HG03571 (cell line): ENCODE data around the gene TRERF1.
"Not testable (repeated sequence)": the region's sequence is repeated elsewhere in the genome, so short reads cannot be mapped to it uniquely, and the experiment has no call there.

ENCODE experiments used
- ATAC-seq: cut with Tn5 transposase; IDR thresholded peaks from one replicate; pipeline ENCODE4 v1.9.1; 2021; ENCODE audit not compliant: unreplicated experiment

TRERF1 gene

DNA sequence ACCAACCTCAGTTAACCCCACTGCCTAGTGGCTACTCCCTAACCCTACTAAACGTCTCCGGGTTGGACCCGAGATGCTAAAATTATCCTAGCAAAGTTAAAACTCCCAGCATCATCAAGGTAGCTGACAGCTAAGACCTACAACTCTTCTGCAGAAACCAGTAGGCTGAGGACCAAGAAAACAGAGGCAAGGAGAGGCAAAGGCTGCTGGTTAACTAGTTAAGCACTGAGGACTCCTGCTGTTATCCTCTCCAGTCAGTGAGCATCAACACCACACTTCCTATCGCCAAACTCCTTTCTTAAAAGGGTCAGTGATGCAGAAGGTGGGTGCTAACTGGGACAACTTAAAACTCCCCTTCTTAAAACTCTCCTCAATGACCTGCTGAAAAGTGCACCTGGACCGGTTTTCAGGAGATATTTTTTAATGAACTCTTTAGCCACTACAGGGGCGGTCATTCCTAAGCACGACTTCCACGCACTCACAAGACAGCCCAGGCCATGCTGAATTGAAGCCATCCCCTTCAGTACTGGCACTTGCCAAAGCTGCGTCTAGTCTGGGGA is 1.7 kb downstream of the TRERF1 start:
- no peak for ATAC-seq

DNA sequence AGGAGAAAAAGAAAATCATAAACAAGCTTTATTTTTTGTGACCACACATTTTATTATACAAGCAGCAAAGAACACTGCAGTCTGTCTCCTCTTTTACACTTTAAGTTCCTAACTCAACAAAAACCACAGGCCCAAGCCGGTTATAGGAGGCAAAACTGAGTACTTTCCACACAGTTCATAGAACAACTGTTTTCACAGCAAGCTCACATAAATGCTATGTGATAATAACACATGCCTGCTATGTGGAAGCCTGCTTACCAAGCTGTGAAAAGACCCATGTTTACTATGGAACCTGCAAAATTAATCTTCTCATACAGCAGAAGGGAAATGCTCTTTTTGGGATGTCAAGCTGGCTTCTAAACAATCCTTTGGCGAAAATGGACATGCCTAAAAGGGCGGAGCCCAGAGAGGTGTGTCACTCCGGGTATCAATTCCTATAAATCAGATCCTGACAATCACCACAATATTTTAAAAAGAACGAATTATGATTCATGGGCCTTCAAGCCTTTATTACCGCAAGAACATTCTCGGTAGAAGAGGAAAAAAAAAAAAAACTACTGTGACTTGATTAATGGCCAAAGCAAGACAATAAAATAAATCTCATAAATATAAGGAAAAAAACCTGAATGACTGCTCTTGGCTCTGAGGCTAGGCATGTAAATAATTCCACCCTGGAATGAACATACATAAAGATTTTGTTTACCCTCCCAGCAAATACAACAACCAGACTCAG is 2.6 kb downstream of the TRERF1 start:
- no peak for ATAC-seq

DNA sequence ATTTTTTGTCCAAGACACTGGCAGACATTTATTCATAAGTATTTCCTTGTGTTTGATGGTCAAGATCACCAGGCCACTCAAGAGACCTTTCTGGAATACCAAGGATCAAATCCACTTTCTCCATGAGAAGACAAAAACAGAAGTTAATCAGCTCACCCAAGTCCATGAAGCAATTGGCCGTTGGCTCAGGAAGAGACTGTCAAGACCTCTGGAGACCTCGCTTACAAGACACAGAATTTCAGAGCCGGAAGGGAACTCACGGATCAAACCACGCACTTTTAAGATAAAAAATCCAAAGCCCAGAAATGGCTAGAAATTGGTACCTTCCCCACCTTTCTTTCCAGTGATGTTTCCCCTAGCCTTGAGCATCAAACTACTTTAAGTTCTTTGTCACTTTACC is 3.3 kb downstream of the TRERF1 start:
- ATAC-seq = no peak

DNA sequence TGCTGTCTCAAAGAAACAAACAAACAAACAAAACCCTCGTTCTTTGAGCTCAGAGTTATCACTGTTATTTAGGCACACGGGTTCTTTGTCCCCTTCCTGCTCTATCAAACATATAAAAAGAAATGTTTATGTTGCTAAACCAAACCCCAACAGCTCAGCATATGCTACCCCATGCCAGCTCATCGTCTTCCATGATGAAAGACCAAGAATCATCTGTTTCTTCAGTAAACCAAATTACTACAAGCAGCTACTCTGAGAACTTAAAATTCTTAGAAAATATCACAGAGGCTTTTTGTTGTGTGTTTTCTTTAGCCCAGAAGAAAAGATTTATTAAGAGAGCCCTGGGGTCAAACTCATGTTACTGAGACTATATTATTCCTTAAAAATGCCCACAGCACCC is 4.7 kb downstream of the TRERF1 start:
- ATAC-seq = no peak

DNA sequence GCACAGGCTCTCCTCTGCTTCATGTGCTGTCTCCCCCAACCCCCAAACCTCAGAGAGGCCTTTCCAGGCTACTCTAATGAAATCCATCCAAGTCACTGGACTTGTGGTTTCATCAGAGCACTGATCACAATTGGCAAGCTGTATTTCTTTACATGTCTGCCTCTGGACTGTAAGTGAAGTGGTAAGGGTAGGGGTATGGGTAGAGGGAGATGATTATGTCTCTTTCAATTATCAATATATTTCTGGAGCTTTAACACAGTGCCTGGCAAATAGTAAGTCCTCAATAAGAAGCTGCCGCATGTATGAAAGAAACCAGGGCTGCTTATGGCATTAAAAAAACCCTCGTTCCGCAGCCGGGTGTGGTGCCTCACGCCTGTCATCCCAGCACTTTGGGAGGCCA is 5.4 kb downstream of the TRERF1 start:
- ATAC-seq = no peak

DNA sequence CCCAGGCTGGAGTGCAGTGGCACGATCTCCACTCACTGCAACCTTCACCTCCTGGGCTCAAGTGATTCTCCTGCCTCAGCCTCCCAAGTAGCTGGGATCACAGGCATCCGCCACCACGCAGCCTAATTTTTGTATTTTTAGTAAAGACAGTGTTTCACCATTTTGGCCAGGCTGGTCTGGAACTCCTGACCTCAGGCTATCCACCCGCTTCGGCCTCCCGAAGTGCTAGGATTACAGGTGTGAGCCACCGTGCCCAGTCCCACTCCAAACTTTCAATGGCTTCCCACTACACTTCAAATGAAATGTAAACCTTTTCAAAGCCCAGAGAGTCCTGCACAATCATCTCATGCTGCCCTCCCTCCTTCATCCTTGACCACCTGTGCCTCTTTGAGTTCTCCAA is 5.8 kb downstream of the TRERF1 start:
- ATAC-seq = not testable (repeated sequence)

DNA sequence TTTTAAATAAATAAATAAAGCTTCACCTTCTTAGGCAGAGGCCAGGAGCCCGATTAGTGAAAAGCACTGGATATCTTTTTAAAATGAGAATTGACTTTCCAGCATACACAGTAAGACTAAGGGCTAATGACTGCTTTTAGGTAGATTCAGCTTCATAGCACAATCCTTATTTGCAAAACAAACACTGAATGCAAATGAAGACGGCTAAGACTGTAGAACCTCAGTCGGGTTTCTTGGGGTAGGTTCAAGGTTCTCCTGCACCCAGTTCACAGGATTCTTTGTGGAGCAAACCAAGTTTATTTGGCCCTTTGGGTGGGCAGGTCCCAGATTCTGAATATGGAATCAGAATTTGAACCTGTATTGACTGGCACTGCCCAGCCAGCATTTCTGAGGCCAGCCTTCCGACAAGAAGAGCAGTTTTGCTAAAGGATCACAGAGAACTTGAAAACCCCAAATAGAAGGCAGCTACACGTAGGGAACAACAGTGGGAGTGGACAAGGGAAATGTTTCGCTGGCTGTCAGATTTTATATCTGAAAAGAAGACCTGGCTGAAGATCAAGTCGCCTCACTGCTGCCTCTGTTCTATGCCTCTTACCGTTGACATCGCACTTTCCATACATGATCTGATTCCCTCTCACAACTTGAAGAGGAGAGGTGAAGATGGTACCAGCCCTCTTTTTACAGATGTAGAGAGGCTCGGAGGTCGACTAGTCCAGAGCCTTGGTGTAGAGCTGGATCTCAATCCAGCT is 8.2 kb downstream of the TRERF1 start:
- ATAC-seq = no peak

DNA sequence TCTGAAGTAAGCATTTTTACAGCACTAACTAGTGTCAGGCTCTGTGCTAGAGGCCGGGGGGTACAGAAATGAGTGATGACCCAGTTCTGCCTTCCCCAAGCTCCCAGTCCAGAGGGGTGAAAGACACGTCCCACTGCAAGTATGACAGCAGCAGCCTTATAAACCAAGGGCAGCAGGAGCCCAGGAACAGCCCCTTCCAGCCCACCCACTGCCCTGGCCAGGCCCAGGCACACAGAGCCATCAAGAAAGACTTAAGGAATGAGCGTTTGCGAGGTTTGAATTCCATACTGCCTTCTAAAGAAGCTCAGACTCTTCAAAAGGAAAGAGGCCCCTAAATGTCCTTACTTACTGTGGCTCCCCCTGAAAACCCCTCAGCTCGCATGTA is 10.0 kb downstream of the TRERF1 start:
- no peak for ATAC-seq

DNA sequence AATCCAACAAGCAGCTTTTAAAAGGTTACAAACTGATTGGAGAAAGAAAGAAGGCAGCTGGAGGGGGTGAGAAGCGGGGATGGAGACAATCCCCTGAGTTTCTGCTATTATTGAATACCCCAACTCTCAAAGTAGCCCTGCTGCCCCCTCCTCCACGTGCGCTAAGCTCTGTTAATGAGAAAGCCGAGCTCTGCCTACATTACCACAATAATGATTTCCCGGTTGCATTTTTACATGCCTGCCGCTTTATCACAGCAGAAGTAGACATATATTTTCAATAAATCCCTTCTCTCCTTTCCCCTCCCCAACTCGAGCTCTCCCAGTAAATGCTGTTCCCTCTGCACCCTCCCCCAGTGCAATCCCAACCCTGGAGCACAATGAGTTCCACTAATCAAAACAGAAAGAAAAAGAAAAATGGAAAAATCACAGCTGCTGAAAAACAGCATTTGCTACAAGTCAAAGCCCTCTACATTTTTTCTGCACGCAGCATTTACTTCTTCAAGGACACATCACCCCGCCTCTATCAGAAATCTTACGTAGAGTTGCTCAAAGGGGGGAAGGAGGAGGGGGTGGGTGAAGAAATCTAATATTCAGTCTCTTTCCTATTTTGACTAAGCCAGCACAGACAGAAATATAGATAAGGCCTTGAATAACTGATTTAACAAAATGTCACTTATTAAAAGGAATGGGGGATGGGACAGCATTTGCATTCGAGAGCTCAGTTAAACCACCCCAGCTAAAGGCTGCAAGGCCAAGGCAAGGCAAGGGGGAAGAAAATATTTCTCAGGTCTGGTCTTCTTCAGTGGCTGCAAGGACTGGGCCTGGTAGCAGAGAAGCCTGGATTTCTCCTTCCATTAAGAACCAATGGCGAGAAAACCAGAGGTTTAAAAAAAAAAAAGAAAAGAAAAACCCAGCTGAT is 10.7 kb downstream of the TRERF1 start:
- ATAC-seq = no peak

DNA sequence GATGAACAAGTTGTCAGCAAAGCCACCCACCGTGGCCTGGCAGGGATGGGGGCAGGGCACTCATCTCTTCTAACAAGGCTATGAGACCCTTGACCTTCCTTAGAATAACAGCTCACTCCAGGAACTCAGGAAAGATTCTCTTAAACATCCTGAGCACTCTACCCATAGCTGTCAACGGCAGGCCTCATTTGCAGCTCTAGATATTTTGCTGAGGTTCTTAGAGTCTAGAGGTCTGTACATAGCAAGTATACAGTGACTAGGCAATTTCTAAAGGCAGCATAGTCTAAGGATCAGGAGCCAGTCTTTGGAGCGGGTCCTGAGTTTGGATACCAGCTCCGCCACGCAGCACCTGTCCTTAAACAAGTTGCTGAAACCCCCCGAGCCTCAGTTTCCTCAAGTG is 11.7 kb downstream of the TRERF1 start:
- ATAC-seq = no peak

DNA sequence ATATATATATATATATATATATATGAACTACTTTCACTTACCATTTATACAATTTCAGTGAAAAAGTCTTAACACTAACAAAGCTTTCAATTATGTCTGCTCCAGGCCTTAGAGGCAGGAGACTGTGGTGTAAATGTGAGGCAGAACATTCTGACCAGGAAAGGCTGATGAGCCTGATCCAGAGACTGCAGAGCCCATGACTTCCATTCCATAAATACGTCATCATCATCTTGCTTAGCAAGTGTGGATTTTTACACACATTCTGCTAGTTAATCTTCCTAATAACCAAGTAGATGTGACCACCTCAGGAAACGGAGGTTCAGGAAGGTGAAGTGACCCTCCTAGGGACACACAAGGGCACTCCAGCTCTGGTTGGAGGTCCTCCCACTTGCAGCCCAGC is 14.9 kb downstream of the TRERF1 start:
- no peak for ATAC-seq

DNA sequence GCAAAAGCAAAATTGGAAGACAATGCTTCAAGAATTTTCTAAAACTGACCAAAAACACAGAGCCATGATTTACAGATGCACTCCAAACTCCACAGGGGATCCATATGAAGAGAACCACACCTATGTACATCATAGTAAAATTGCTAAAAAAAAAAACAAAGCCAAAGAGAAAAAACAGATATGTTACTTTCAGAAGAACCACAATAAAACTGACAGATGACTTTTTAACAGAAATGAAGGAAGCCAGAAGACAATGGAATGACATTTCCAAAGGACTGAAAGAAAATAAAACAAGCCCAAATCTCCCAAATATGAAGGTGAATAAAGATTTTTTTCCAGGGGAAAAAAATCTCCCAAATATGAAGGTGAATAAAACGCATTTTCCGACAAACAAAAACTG is 17.5 kb downstream of the TRERF1 start:
- ATAC-seq = no peak

DNA sequence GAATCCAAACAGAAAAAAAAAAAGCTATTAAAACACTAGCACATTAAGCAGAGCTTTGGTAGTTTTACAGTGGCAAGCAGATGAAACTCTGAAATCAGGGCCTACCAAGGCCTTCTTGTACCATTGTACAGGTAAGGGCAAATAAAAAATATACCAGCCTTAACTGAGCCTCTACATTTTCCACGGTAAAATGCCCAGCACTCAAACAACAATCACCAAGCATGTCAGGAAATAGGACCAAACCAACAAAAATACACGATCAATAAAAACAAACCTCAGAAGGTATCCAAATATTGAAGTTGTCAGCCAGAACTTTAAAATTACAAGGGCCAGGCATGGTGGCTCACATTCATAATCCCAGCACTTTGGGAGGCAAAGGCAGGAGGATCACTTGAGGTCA is 18.3 kb downstream of the TRERF1 start:
- ATAC-seq = no peak

DNA sequence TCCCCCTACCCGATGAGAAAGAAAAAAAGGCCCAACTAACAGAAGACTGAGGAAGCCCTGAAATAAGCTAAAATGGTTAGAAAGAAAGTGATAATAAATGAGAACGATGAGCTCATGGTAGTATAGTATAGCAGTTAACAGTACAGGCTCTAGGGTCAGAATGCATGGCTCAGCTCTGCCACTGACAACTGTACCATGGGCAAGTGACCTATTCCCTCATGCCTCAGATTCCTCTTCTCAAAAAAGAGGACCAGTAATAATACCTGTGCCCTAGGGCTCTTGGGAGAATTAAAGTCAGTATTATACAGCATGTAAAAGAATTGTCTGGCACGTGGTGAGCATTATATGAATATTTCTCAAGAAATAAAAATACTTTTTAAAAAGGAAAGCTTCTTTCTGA is 19.8 kb downstream of the TRERF1 start:
- ATAC-seq = no peak

DNA sequence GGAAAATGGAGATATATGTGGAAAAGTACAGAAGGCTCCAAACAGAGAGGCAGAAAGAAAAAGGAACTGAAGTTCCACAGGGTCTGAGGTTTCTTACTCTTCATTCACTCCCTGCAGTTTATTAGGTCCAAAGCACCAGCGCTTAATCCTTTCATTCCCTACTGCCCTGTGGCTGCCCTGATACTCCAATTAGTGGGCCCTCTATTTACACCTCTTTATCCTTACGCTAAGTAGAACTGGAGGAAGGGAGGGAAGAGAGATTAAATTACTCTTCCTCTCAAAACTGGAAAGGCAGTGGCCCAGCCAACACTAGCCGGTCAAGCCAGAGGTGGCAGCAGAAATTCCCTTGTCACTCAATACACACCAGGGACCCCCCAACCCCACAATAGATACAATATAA is 20.4 kb downstream of the TRERF1 start:
- no peak for ATAC-seq

DNA sequence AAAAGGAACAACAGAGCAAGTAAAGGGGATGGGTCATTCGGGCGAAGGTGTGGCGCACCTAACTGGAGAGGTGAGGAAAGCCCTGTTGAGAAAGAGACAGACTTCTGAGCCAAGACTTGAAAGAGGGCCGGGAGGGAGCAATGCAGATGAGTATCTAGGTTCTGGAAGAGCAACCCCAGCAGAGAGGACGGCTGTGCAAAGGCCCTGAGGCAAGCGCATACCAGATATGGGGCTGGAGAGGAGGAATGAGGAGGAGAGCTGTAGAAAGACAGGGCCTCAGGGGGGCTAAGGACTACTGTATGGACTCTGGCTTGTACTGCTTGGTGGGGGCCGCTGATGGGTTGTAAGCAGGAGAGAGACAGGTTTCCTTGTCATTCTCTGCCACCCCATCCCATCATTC is 21.9 kb downstream of the TRERF1 start:
- ATAC-seq = no peak

DNA sequence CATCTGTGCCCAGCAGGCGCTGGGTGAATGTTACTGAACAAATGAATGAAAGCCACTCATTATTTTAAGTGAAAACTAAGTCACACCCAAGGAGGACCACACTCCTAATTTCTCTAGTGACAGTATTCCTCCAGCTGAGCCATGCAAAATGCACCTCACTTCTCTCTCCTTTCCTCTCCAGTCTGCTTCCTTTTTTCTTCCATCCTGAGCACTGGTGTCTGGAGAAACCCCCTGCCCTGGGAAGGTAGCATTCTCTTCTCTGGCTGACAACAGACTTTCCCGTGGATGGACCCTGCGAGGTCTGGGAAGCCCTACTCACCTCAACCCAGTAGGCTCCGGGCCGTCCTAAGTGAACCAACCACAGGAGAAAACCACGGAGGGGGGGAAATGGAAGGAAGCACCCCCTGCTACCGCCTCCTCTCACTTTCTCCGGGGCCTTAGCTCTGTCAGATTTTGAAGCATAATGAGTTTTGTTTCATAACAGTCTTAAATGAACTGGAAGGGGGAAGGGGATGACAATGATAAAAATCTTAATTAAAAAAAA is 22.6 kb downstream of the TRERF1 start:
- no peak for ATAC-seq

DNA sequence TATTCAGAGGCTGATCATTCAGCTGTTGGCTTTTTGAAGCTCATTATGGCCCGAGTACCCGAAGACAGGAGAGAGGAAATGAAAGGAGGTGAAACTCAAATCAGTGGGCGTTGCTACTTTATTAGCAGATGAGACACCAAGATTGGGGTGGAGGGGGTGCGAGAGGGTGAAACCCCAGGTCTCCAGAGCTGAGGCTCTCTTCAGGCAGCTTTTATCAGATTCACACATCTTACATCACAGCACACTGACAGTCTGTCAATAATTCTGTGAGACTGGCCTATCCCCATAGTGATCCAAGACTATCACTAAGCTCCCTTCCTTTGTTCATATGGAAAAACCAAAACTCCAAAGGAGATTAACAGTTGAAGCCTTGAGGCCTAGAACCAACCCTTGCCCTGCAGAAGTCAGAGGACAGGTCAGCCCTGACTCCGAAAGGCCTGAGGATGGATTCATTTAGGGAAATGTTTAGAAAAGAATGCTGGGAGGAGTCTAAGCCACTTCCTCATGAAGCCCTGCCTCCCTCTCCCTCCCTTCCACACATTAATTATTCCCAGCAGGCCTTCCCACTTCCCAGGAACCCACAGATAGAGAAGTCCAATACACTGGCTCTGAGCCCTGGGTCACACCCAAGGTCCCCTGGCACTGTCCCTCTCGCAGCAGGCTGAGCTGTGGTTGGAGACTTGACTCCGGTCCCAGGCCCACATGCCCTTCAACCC is 23.2 kb downstream of the TRERF1 start:
- ATAC-seq = no peak

DNA sequence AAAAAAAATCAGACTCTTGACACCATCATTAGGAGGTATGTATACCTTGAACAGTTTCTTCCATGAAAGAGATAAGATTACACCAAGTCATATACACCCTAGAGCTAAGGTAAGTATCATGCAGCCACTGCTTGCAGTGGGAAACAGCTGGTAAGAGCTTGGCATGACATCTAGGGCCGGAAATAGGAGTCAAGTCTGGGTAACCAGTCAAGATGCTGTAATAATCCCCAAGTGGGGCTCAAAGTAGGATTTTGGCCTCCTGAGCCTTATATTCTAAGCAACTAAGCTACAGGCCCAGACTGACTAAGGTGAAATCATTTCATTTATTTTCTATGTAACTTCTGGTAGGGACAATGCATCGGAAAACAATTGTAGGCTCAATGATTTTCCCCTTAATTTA is 23.9 kb downstream of the TRERF1 start:
- no peak for ATAC-seq

DNA sequence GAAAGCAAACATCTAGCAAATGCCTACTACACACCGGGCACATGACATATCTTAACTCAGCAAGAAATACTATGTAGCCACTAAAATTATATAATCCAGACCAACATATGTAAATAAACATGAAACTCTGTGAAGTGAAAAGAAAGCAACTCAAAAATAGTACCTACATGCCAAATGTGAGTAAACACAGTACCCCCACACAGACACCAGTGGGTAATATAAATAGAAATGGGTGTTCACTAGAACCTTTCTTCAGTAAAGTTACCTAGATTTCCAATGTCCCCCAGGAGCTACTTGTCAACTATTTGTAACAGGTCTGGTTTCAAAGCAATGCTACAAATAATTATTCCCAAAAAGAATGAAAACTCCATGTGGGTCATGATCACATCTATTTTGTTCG is 25.5 kb downstream of the TRERF1 start:
- ATAC-seq = no peak
